Measurements from ENCODE around the gene UNC50. TPM values are rescaled to one million over a fixed set of nuclear protein-coding genes. Genes with fewer than 3 reads are reported as not detected.

Gene UNC50
- polyA plus RNA-seq, 1 donor (not counting 4 experiments of a cell fraction or from before 2014, with no cell fraction given), result 75.2 TPM

DNA sequence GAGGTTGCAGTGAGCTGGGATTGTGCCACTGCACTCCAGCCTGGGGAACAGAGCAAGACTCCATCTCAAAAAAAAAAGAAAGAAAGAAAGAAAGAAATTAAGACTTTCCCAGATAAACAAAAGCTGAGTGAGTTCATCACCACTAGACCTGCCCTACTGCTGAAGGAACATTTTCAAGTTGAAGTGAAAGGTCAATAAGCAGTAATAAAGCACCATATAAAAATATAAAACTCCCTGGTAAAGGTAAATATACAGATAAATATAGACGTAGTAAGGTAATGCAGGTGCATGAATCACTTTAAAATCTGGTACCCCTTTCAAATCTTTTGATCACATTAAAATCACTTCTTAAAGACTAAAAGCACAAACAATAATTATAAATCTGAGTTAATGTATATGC, 42.6 kb downstream of the UNC50 start:
- Histone ChIP-seq H3K4me2 (ENCODE audit: control insufficient read depth, extremely low read depth, insufficient read depth, low read depth, low read length) (no peak overlapping the region), H3K9me3 (ENCODE audit: control insufficient read depth, low read depth, low read length) (no peaks in the 10 kb centered on the region), H3K4me1 (ENCODE audit: control insufficient read depth, extremely low read depth, insufficient read depth, low read length) (peaks cover 3% of the 10 kb centered on the region), H3K4me3 (ENCODE audit: control insufficient read depth in 2 of 3, extremely low read depth in 1 of 3, insufficient read depth in 2 of 3, low read depth in 1 of 3, low read length in 3 of 3) (no peak overlapping the region), H4K20me1 (ENCODE audit: control insufficient read depth, extremely low read depth, insufficient read depth, low read length) (no peaks in the 10 kb centered on the region), H3K9ac (ENCODE audit: control insufficient read depth, extremely low read depth, insufficient read depth, low read length) (no peak overlapping the region), H3K27me3 (ENCODE audit: control insufficient read depth, extremely low read depth, insufficient read depth, low read length) (no peaks in the 10 kb centered on the region), H3K27ac (ENCODE audit: control insufficient read depth, insufficient read depth, low read length) (no peak overlapping the region), H3K9me1 (ENCODE audit: control insufficient read depth, extremely low read depth, insufficient read depth, low read length) (no peaks in the 10 kb centered on the region), H2AFZ (ENCODE audit: control insufficient read depth, low read length) (no peak overlapping the region), H3K36me3 (ENCODE audit: control insufficient read depth in 2 of 2, extremely low read depth in 1 of 2, insufficient read depth in 2 of 2, low read length in 2 of 2) (no peaks in the 10 kb centered on the region), H3K79me2 (ENCODE audit: control insufficient read depth, insufficient read depth, low read length) (no peaks in the 10 kb centered on the region)
- FAIRE-seq, result no peak
- dilution Hi-C loops (cut with MboI; ENCODE audit: extremely low pct_ligation_motif_present, low sequenced_read_pairs), result no loop called here
- no peak for TF ChIP-seq EZH2 (IDR thresholded peaks at IDR 0.05; ENCODE audit: low read length)
- no peak for TF ChIP-seq CTCF (optimal IDR thresholded peaks at IDR 0.05 in 1 of 3, IDR thresholded peaks at IDR 0.05 in 1 of 3, conservative IDR thresholded peaks at IDR 0.05 in 1 of 3; ENCODE audit: extremely low read depth in 1 of 3, insufficient read depth in 2 of 3, low read length in 3 of 3)
- DNase-seq (ENCODE audit: low read depth, low spot score), result no peak

GRCh38 chr2:98654699-98655495, 46.5 kb downstream of the UNC50 start:
- H3K4me3 ChIP-seq (ENCODE audit: control insufficient read depth in 2 of 3, extremely low read depth in 1 of 3, insufficient read depth in 2 of 3, low read depth in 1 of 3, low read length in 3 of 3), result no peak overlapping the region
- no peak overlapping the region for H3K27ac ChIP-seq (ENCODE audit: control insufficient read depth, insufficient read depth, low read length)
- no peaks in the 10 kb centered on the region for H3K79me2 ChIP-seq (ENCODE audit: control insufficient read depth, insufficient read depth, low read length)
- H3K9me3 ChIP-seq (ENCODE audit: control insufficient read depth, low read depth, low read length), result no peaks in the 10 kb centered on the region
- H3K9ac ChIP-seq (ENCODE audit: control insufficient read depth, extremely low read depth, insufficient read depth, low read length), result no peak overlapping the region
- no peak for TF ChIP-seq CTCF (optimal IDR thresholded peaks at IDR 0.05 in 1 of 3, IDR thresholded peaks at IDR 0.05 in 1 of 3, conservative IDR thresholded peaks at IDR 0.05 in 1 of 3; ENCODE audit: extremely low read depth in 1 of 3, insufficient read depth in 2 of 3, low read length in 3 of 3)
- TF ChIP-seq EZH2 (IDR thresholded peaks at IDR 0.05; ENCODE audit: low read length), result no peak
- H3K9me1 ChIP-seq (ENCODE audit: control insufficient read depth, extremely low read depth, insufficient read depth, low read length), result no peaks in the 10 kb centered on the region
- no peaks in the 10 kb centered on the region for H4K20me1 ChIP-seq (ENCODE audit: control insufficient read depth, extremely low read depth, insufficient read depth, low read length)
- no peak for DNase-seq (ENCODE audit: low read depth, low spot score)
- H3K4me2 ChIP-seq (ENCODE audit: control insufficient read depth, extremely low read depth, insufficient read depth, low read depth, low read length), result no peak overlapping the region
- dilution Hi-C loops (cut with MboI; ENCODE audit: extremely low pct_ligation_motif_present, low sequenced_read_pairs), result no loop called here
- no peaks in the 10 kb centered on the region for H3K27me3 ChIP-seq (ENCODE audit: control insufficient read depth, extremely low read depth, insufficient read depth, low read length)
- no peak overlapping the region for H2AFZ ChIP-seq (ENCODE audit: control insufficient read depth, low read length)
- no peaks in the 10 kb centered on the region for H3K4me1 ChIP-seq (ENCODE audit: control insufficient read depth, extremely low read depth, insufficient read depth, low read length)
- FAIRE-seq, result no peak
- no peaks in the 10 kb centered on the region for H3K36me3 ChIP-seq (ENCODE audit: control insufficient read depth in 2 of 2, extremely low read depth in 1 of 2, insufficient read depth in 2 of 2, low read length in 2 of 2)

All from keratinocyte (primary cell).